ENCODE results near the gene CACNA2D4.

The CACNA2D4 gene

GRCh38 chr12:1879633-1880032, 38.8 kb downstream of the CACNA2D4 start:
- no peaks in the 10 kb centered on the region for H3K4me1 ChIP-seq (ENCODE audit: control insufficient read depth, insufficient read depth, low read length)
- H3K27me3 ChIP-seq (ENCODE audit: control insufficient read depth, insufficient read depth, low read length, poor library complexity, severe bottlenecking): no peaks in the 10 kb centered on the region
- H3K4me3 ChIP-seq (ENCODE audit: insufficient read depth, low read depth, low read length): no peak overlapping the region
- no peaks in the 10 kb centered on the region for H3K9me3 ChIP-seq (ENCODE audit: control insufficient read depth, low read length)
- H3K36me3 ChIP-seq (ENCODE audit: control insufficient read depth, insufficient read depth, low read length): no peaks in the 10 kb centered on the region
- WGBS, 2 experiments: 96% methylated on average over 10 of the region's 10 CpGs
- H3K27ac ChIP-seq (ENCODE audit: insufficient read depth, low read depth, low read length, poor library complexity, severe bottlenecking): no peak overlapping the region

GRCh38 chr12:1878695-1879094, 39.8 kb downstream of the CACNA2D4 start:
- WGBS, 2 experiments: 92 to 95% methylated on average over 5 of the region's 5 CpGs
- H3K36me3 ChIP-seq (ENCODE audit: control insufficient read depth, insufficient read depth, low read length): no peaks in the 10 kb centered on the region
- no peaks in the 10 kb centered on the region for H3K9me3 ChIP-seq (ENCODE audit: control insufficient read depth, low read length)
- no peaks in the 10 kb centered on the region for H3K27me3 ChIP-seq (ENCODE audit: control insufficient read depth, insufficient read depth, low read length, poor library complexity, severe bottlenecking)
- H3K27ac ChIP-seq (ENCODE audit: insufficient read depth, low read depth, low read length, poor library complexity, severe bottlenecking): no peak overlapping the region
- H3K4me1 ChIP-seq (ENCODE audit: control insufficient read depth, insufficient read depth, low read length): no peaks in the 10 kb centered on the region
- no peak overlapping the region for H3K4me3 ChIP-seq (ENCODE audit: insufficient read depth, low read depth, low read length)

DNA sequence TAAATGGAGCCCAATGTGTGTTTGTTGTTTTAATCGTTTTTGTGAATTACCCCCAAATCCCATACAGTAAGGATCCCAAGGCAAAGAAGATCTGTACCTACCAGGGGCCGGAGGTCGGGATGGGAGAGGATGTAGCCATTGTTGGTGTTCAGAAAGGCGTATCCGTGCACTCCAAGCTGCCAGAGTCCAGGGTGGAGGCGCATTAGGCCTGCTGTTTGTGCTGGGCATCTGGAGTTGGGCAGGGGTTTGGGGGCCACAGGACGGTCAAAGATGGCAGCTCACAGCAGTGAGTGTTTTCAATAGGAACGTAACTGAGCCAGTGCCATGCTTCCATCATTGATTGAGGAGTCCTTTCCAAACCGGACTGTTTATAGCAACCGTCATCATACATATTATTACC, 40.2 kb downstream of the CACNA2D4 start:
- Histone ChIP-seq H3K27ac (ENCODE audit: insufficient read depth, low read depth, low read length, poor library complexity, severe bottlenecking) (no peak overlapping the region), H3K9me3 (ENCODE audit: control insufficient read depth, low read length) (no peaks in the 10 kb centered on the region), H3K27me3 (ENCODE audit: control insufficient read depth, insufficient read depth, low read length, poor library complexity, severe bottlenecking) (no peaks in the 10 kb centered on the region), H3K36me3 (ENCODE audit: control insufficient read depth, insufficient read depth, low read length) (no peaks in the 10 kb centered on the region), H3K4me1 (ENCODE audit: control insufficient read depth, insufficient read depth, low read length) (no peaks in the 10 kb centered on the region), H3K4me3 (ENCODE audit: insufficient read depth, low read depth, low read length) (no peak overlapping the region)
- 96 to 97% methylated on average over 9 to 10 of the region's 10 CpGs for WGBS, 2 experiments

DNA sequence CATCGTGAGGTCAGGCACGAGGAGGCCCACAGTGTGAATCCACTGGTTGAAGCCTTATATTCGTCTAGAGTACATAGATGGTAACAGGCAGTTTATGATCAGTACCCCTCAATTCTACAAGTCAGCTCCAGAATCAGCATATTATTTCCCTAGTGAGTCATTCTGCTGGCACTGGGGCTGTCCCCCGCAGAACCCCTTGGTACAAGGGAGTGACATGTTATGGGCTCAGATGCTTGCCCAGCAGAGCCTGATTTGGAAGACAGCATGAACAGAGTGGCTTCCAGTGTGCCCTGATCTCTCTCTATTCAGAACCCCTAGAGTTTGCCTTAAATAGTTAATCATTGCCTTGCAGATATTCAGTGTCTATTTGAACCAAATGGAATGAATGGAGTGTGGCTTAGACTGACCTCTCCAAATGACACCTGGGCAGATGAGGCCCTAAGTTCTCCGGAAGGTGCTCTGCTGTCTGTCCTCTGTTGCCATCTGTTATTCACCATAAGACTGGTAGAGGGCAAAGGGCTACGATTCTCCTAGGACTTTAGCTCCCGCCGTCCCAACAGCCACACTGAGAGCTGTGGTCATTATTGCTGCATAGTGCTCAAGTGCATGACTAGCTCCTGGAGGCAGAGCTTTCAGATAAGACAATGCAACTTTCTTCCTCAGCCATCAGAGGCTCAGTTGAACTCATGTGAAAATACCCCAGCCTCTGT, 41.1 kb downstream of the CACNA2D4 start:
- Histone ChIP-seq H3K36me3 (ENCODE audit: control insufficient read depth, insufficient read depth, low read length) (no peaks in the 10 kb centered on the region), H3K4me3 (ENCODE audit: insufficient read depth, low read depth, low read length) (no peak overlapping the region), H3K27ac (ENCODE audit: insufficient read depth, low read depth, low read length, poor library complexity, severe bottlenecking) (no peak overlapping the region), H3K9me3 (ENCODE audit: control insufficient read depth, low read length) (no peaks in the 10 kb centered on the region), H3K4me1 (ENCODE audit: control insufficient read depth, insufficient read depth, low read length) (no peaks in the 10 kb centered on the region), H3K27me3 (ENCODE audit: control insufficient read depth, insufficient read depth, low read length, poor library complexity, severe bottlenecking) (no peaks in the 10 kb centered on the region)
- 92 to 96% methylated on average over 8 of the region's 8 CpGs for WGBS, 2 experiments

- Histone ChIP-seq H3K9me3 (ENCODE audit: control insufficient read depth, low read length) (no peaks in the 10 kb centered on the region), H3K36me3 (ENCODE audit: control insufficient read depth, insufficient read depth, low read length) (no peaks in the 10 kb centered on the region), H3K4me3 (ENCODE audit: insufficient read depth, low read depth, low read length) (no peak overlapping the region), H3K4me1 (ENCODE audit: control insufficient read depth, insufficient read depth, low read length) (no peaks in the 10 kb centered on the region), H3K27ac (ENCODE audit: insufficient read depth, low read depth, low read length, poor library complexity, severe bottlenecking) (no peak overlapping the region), H3K27me3 (ENCODE audit: control insufficient read depth, insufficient read depth, low read length, poor library complexity, severe bottlenecking) (no peaks in the 10 kb centered on the region)
- WGBS, 2 experiments: 97 to 98% methylated on average over 3 of the region's 3 CpGs
Measured at GRCh38 chr12:1876086-1876485, 42.4 kb downstream of the CACNA2D4 start.

- H3K27me3 ChIP-seq (ENCODE audit: control insufficient read depth, insufficient read depth, low read length, poor library complexity, severe bottlenecking): no peaks in the 10 kb centered on the region
- H3K4me3 ChIP-seq (ENCODE audit: insufficient read depth, low read depth, low read length): no peak overlapping the region
- H3K27ac ChIP-seq (ENCODE audit: insufficient read depth, low read depth, low read length, poor library complexity, severe bottlenecking): no peak overlapping the region
- WGBS, 2 experiments: 89 to 93% methylated on average over 6 of the region's 6 CpGs
- no peaks in the 10 kb centered on the region for H3K4me1 ChIP-seq (ENCODE audit: control insufficient read depth, insufficient read depth, low read length)
- no peaks in the 10 kb centered on the region for H3K9me3 ChIP-seq (ENCODE audit: control insufficient read depth, low read length)
- H3K36me3 ChIP-seq (ENCODE audit: control insufficient read depth, insufficient read depth, low read length): no peaks in the 10 kb centered on the region
Measured at GRCh38 chr12:1875608-1876007, 42.8 kb downstream of the CACNA2D4 start.

- H3K27me3 ChIP-seq (ENCODE audit: control insufficient read depth, insufficient read depth, low read length, poor library complexity, severe bottlenecking): no peaks in the 10 kb centered on the region
- 89 to 90% methylated on average over 5 of the region's 5 CpGs for WGBS, 2 experiments
Measured at GRCh38 chr12:1873531-1874510, 44.6 kb downstream of the CACNA2D4 start.

DNA sequence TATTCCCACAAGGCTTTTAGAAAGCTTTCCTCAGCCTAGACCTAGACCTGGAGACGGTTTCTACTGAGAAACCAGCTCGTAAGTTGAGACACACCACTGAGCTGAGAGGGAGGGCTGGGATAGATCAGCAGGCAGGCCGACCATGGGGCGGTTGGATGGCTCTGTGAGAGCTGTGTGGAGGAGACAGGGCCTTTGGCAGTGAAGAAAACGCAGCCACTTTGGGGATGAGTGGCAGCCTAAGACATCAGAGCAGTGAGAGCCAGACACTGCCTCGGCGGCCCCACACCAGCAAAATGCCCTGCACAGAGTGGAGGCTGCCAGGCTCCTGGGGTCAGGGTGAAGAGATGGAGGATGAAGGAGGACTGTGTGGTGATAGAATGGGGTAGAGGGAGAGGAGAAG, 46.0 kb downstream of the CACNA2D4 start:
- 90% methylated on average over 7 of the region's 7 CpGs for WGBS, 2 experiments
- Histone ChIP-seq H3K27me3 (ENCODE audit: control insufficient read depth, insufficient read depth, low read length, poor library complexity, severe bottlenecking) (no peaks in the 10 kb centered on the region), H3K4me1 (ENCODE audit: control insufficient read depth, insufficient read depth, low read length) (no peaks in the 10 kb centered on the region), H3K4me3 (ENCODE audit: insufficient read depth, low read depth, low read length) (no peak overlapping the region), H3K9me3 (ENCODE audit: control insufficient read depth, low read length) (no peaks in the 10 kb centered on the region), H3K27ac (ENCODE audit: insufficient read depth, low read depth, low read length, poor library complexity, severe bottlenecking) (no peak overlapping the region), H3K36me3 (ENCODE audit: control insufficient read depth, insufficient read depth, low read length) (no peaks in the 10 kb centered on the region)

More at GRCh38 chr12:1873531-1874510, 44.6 kb downstream of the CACNA2D4 start:
- Histone ChIP-seq H3K4me1 (ENCODE audit: control insufficient read depth, insufficient read depth, low read length) (no peaks in the 10 kb centered on the region), H3K4me3 (ENCODE audit: insufficient read depth, low read depth, low read length) (no peak overlapping the region), H3K27ac (ENCODE audit: insufficient read depth, low read depth, low read length, poor library complexity, severe bottlenecking) (no peak overlapping the region), H3K36me3 (ENCODE audit: control insufficient read depth, insufficient read depth, low read length) (no peaks in the 10 kb centered on the region), H3K9me3 (ENCODE audit: control insufficient read depth, low read length) (no peaks in the 10 kb centered on the region)

GRCh38 chr12:1872001-1872400, 46.5 kb downstream of the CACNA2D4 start:
- WGBS, 2 experiments: 94 to 95% methylated on average over 6 of the region's 6 CpGs
- no peaks in the 10 kb centered on the region for H3K9me3 ChIP-seq (ENCODE audit: control insufficient read depth, low read length)
- no peaks in the 10 kb centered on the region for H3K4me1 ChIP-seq (ENCODE audit: control insufficient read depth, insufficient read depth, low read length)
- no peak overlapping the region for H3K4me3 ChIP-seq (ENCODE audit: insufficient read depth, low read depth, low read length)
- H3K27ac ChIP-seq (ENCODE audit: insufficient read depth, low read depth, low read length, poor library complexity, severe bottlenecking): no peak overlapping the region
- no peaks in the 10 kb centered on the region for H3K27me3 ChIP-seq (ENCODE audit: control insufficient read depth, insufficient read depth, low read length, poor library complexity, severe bottlenecking)
- H3K36me3 ChIP-seq (ENCODE audit: control insufficient read depth, insufficient read depth, low read length): no peaks in the 10 kb centered on the region
